GM21423 (cell line): Measurements from ENCODE around the gene CTNNA3.

Experiments used
- ATAC-seq: cut with Tn5 transposase; IDR thresholded peaks from one replicate; pipeline ENCODE4 v1.9.1; 2021; ENCODE audit warnings: mild to moderate bottlenecking, moderate library complexity; ENCODE audit not compliant: unreplicated experiment

The CTNNA3 gene

DNA sequence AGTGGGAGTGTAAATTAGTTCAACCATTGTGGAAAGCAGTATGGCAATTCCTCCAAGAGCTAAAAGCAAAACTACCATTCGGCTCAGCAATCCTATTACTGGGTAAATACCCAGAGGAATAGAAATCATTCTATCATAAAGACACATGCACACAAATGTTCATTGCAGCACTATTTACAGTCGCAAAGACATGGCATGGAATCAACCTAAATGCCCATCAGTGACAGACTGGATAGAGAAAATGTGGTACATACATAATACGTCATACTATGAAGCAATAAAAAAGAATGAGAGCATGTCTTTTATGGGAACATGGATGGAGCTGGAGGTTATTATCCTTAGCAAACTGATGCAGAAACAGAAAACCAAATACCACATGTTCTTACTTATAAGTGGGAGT is 1646.7 kb downstream of the CTNNA3 start:
- no peak for ATAC-seq

DNA sequence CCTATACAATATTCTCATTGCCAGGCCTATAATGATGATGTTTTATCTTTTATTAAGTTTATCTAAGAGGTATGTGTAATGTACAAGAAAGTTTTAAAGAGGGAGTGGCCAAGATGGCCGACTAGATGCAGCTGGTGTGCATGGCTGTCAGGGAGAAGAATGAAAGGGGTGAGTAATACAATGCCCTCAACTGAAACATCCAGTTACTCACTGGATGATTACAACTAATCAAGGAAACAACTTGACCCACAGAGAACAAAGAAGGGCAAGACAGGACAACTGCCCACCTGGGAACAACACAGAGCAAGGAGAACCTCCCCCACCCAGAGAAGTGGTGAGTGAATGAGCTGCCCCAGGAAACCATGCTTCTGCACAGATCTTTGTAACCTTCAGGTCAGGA is 1650.1 kb downstream of the CTNNA3 start:
- ATAC-seq, result no peak

DNA sequence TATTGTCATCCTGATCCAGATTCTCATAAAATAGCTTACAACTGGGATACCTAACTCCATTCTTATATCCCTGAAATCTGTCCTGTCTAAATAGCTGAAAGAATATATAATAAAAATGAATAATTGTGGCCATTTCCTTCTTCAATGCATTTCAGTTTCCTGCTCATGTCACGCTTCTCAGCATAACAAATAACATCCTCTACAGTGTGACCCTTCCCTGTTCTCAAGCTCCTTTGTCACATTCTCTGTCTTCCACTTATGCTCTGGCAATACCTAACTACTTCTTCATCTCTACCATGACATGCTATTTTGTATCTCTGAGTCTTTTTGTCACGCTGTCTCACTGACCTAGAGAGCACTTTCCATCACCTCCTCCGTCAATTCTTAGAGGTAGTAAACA is 1654.2 kb downstream of the CTNNA3 start:
- no peak for ATAC-seq

DNA sequence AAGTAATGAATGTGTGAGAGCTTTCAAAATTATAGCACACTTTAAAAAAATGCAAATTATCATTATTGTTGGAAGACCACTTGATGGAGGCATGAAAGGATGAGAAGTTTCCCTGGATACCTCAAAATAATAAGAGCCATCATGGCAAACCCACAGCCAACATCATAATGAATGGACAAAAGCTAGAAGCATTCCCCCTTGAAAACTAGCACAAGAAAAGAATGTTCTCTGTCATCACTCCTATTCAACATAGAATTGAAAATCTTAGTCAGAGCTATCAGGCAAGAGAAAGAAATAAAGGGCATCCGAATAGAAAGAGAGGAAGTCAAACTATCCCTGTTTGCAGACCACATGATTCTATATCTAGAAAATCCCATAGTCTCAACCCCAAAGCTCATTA is 1657.4 kb downstream of the CTNNA3 start:
- no peak for ATAC-seq

DNA sequence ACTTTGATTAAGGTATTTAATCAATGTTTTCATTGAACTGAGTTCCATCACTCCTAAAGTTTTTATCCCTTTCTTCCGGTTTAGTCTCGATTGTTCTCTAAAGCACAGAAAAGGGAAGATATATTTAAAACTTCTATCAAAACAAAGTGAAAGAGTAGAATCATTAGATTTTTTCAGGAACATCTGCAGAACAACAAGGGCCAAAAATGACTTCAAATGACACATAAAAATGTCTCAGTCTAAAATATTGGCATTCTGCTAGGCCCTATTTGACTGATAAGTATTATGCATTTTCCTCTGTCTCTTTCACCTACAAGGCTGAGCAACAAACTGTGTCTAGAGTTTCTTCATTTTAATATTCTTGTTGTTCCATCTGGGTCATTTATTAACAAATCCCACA is 1669.7 kb downstream of the CTNNA3 start:
- ATAC-seq, result no peak

DNA sequence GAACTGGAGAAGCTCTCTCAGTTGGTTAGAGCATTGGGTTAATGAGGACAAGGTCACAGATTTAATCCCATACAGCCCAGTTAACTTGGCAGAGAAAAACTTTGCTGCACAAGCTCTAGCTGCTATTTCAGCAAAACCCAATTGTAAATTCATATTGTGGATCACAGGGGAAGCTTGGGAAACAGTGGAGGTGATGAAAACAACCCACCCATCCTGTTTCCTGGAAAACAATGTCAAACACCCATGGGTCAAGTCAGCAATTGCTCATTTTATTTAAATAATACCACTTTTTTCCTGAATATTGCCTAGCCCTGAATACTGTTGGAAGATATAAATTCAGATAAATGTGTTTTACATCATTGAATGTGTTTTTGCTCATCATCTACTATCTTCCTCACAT is 1670.8 kb downstream of the CTNNA3 start:
- ATAC-seq, result no peak

DNA sequence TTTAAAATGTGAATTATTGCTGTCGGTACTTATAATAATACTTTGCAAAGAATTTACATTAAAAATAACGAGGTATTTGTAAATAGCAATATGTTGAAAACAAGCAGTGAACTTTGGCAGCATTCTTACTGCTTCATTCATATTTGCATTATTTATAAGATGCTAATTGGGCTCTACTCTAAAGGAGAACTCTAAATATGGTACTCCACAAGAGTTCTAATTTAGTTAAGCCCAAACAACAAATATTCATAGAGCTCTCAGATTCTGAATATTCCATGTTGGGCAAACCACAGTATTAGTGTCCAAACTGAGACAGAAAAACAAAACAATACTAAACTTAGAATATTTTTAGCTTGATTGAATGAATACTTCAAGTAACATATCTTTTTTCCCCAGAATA is 1674.6 kb downstream of the CTNNA3 start:
- no peak for ATAC-seq

DNA sequence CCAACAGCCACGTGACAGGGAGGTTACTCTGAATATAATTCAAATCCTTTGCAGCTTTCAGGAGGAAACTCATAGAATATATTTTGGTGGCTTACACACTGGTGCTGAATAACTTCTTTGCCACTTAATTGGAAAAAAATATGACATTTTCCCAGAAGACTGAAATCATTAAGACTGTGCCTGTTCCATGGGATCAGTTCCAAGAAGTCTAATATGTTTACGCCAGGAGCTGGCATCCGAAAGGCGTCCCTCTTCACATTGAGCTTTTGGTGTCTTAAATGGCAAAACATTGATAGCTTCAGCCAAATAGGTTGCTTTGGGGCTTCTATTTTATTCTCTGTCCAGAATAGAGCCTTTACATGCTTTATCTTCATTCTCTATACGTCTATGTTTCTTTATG is 1687.8 kb downstream of the CTNNA3 start:
- no peak for ATAC-seq

DNA sequence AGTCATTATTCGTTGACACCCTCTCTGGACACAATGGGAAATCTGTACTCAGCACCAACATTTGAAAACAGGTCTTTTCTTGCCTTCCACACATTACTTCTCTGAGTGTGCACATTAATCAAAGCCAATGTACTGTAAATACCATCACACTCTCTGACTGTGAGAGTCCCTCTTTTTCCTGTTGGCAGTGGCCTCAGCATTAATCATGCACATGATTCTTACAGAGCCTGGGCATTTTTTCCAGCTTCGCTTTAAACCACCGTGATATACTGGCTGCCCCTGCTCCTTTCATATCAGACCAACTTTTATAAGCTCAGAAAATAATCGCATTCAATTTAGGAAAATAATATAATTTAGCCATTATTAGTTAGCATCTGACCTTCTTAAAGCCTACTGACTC is 1689.6 kb downstream of the CTNNA3 start:
- no peak for ATAC-seq

DNA sequence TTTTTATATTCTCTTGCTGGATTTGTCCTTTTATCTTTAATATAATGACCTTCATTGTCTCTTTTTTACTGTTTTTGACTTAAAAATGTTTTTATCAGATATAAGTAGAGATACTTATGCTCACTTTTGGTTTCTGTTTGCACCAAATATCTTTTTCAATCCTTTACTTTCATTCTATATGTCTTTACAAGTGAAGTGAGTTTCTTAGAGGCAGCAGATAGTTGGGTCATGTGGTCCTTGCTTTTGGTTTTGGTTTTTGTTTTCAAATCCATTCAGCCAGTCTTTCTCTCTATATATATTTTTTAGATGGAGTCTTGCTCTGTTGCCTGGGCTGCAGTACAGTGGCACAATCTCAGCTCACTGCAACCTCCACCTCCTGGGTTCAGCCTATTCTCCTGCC is 1702.5 kb downstream of the CTNNA3 start:
- ATAC-seq, result no peak

DNA sequence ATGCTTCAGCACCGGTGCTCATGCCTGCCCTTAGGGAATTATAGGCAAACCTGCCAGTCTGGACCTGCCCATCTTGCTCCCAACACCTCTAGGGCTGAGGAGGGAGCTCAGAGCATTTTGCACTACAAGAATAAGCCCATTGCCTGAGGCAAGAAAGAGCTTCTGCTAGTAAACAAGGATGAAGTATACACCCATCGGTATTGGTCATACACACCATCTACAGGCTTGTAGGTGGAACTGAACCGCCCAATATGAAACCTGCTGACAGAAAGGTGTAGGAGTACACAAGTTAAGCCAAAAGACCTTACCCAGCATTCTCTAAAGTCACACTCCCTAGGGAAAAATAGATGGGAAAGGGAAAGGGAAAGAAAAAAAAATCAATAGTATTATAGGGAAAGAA is 1727.1 kb downstream of the CTNNA3 start:
- no peak for ATAC-seq

DNA sequence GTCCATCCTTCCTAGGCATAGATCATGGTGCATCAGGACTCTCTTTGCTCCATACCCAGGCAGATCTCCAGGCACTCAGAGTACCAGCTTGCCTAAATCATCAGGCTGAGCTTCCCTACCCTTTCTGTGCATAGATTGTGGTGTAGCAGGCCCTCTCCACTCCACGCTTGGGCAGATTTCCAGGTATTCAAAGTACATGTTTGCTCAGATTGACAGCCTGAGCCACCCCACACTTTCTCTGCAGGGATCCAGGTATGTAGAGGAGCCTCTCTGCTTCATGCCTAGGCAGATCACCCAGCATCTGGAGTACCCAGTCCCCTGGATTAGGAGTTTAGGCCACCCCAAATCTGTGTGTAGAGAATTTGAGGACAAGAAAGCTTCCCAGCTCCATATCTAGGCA is 1727.6 kb downstream of the CTNNA3 start:
- ATAC-seq, result no peak

DNA sequence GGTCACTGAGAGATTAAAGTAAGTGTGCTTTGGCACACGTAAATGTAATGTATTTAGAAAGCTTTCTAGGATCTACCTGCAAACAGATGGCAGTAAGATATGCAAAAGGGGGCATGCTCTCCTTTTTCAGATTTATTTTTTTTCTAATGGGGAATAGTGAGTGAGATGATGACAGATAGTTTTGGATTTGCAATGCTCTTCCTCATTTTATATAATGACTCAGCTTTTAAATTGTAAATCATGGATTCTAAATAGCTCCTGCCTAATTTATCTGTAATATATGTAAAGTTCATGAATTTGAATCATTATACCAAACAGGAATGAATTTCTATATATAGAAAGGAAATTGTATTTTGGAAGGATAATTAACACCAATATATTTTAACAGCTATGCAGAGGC is 1731.8 kb downstream of the CTNNA3 start:
- ATAC-seq, result no peak

DNA sequence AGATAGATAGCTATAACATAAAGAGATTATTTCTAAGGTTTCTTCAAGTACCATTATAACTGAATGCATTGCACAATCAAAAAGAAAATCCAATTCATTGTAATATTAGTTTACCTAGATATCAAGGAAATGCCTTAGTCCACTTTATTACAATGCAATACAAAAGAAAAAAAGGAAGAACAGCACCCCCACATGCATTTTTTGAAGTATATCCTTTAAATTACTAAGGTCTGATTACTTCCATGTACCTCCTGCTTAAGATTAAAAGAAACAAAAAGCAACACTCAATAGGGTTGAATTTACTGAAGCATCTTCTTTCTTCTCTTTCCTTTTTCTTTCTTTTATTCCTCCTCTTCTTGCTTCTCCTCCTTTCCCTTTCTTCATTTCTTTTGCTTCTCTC is 1743.9 kb downstream of the CTNNA3 start:
- ATAC-seq, result no peak

DNA sequence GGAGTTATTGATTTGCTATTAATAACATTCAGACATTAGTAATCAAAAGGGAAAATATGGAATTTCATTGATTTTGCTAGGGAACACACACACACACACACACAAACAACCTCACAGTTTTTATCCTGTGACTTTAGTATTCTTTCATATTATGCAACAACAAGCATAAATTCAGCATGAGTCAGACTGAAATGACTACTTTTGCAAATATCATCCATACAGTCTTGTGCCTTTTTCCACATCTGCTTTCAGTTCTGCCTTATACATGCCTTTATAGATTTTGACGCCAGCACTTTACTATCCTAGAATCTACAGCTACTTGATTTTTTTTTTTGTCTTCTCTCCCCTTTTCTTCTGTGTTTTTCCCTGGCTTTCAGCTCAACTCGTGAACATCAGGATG is 1745.9 kb downstream of the CTNNA3 start:
- no peak for ATAC-seq

DNA sequence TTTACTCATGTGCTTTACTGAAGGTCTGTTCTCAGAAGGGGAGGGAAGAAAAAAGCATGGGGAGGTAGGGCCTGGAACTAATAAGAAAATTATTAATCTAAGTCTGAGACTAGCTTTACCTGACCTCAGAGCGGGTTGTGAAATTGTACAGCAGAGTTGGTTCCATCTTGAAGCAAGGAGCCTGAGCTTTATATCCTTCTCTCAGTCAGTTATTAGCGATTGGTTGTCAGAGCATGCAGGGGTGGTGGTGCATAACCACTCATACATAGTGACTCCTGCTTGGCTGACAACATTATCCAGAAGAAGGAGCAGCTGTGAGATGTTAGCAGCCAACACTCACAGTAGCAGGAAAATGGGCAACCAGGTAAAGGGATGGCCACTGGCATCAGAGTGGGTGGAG is 1746.5 kb downstream of the CTNNA3 start:
- ATAC-seq, result no peak

DNA sequence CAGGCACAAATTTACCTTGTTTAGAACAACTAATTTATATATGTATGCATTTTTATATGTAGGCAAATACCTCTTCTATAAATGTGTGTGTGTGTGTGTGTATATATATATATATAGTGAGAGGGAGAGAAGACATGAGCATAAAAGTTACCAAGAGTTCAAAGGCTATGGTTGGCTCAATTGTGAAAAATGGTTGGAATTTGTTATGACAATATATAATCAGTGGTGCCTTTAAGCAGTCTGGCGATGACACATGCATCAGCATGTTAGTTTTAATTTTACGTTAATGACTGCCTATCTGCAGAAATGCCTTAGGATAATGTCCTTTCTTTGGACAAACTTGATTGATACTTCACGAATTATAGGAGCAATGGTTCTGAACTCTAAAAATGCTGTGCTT is 1750.9 kb downstream of the CTNNA3 start:
- no peak for ATAC-seq

DNA sequence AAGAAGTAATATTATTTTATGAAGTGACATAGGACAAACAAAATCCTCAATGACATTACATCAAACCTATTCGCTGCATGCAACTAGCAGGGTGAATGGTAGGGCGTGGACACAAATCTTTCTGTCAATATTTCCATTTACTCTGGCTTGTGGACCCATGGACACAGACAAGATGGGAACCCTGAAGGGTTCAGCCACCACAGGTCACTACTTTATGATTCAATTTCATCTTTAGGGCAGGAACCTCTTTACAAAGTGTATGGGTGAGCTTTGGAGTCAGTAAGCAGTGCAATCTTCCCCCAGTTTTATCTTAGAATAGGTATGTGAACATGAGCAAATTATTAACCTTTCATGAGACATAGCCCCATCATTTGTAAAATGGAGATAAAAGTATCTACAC is 1752.5 kb downstream of the CTNNA3 start:
- no peak for ATAC-seq

DNA sequence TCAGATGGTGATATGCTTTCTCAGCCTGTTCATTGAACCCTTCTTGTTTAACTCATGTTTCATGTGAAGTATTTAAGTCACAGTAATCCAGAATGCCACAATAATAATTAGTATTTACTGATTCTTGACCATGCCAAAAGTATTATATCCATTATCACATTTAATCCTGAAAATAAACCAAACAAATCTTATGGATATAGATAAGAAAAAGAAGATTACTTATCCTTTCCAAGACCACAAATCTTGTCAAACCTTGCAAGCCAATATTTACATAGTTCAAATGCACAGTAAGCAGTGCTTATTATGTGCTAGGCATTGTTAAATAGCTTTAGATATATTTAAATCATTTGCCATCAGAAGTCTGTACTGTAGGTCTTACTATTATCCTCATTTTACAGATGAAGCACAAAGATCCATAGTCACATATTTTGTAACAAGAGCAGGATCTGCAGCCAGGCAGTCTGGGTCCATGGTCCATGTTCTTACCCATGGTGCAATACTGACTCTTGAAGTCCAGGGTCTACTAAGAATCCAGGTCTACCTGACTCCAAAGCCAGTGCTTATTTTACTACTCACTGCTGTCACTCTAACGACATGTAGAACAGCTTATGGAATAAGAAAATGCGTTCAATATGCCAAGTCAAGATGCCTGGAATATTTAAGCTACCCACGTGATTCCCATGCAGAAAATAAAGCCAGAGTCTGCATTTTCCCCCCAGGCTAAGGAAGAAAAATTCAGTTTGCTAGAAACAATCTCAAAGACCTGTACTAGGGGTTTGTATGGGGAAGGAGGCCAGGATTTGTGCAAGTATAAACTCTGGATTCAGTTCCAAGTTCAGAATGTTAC is 1755.0 kb downstream of the CTNNA3 start:
- no peak for ATAC-seq

DNA sequence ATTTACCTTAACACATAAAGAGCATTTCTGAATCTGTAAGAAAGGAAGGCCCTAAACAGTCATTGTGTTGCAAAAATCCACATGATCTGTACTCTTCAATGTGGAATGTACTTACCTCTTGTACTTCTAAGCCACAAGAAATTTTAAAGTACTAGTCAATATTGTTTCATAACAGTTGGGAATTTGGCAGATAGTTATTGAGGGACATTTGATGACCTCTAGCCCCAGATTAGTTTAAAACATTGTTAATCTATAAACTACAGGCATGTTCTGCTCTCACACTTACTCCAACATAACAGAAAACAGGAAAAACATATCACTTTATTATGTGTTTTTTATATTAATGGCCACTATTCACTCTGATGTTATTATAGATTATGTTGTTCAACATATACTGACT is 1755.9 kb downstream of the CTNNA3 start:
- no peak for ATAC-seq

DNA sequence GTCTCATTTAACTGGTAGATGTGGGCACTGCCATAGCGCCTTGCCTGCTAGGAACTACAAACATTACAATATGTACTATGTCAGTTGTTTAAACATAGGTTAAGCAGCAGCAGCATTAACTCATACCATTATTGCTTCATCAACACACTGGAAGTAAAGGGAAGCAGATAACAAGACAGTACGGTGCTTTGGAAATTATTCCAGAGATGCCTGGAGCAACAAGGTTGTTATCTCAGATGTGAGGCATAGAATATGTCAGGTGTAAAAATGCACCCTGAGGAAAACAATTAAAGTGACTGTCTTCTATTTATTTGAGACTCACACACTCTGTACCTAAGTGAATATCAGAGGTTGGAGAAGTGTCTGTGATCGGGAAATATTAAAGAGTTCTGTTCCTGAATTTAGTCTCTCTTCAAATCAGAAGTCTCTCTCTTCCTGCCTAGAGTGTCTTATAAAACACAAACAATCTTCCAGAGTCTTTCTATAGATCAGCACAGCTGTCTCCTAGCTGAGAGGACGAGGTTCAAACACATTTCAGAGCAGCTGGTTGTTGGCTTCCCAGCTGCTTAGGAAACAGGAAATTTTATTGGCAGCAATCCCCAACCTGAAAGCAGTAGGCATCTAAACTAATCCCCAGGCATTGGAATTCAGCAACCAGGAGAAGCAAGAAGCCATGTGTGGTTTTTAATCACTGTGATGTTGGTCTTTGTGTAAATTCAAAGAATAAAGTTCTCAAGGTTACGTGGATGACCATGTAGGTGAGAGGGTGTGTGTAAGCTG is 1764.5 kb downstream of the CTNNA3 start:
- no peak for ATAC-seq

DNA sequence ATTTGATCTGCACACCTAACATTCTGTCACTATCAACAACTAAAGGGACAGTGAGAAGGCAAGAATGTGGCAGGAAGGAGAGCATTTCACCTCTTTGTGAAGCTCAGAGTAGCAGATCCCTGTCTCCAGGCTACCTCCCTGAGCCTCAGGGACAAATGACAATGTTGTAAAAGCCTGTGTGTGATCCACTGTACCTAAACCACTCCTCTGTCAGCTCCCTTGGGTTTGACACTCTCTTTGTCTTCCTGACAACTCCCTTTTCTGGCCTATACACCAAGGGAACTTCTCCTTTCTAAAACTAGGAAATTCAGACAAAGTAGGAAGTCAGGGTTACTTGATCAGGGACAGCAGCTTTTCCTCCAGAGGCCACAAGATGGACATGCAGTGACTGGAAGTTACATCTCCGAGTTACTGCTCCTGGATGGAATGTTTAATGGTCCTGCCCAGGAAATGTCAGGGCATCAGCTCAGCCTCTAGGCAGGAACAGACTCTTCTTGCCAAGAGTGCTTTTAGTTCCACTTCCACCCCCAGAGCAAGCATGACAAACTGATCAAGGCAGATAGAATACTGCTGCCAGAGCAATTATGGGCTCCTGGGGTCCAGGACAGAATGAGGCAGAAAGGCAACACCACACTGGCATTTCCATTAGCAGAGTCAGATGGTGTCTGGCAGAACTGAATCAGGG is 1784.7 kb downstream of the CTNNA3 start:
- ATAC-seq, result no peak
